ENCODE data around the gene CAMSAP3. TPM values are rescaled to one million over a fixed set of nuclear protein-coding genes. Genes with fewer than 3 reads are reported as not detected.
"Not testable (repeated sequence)": the region's sequence is repeated elsewhere in the genome, so short reads cannot be mapped to it uniquely, and the experiment has no call there.

The CAMSAP3 gene
- total and polyA plus RNA-seq, 5 experiments from 2014 or later: 0.20 to 2.2 (median 0.78) TPM; not detected in 1

DNA sequence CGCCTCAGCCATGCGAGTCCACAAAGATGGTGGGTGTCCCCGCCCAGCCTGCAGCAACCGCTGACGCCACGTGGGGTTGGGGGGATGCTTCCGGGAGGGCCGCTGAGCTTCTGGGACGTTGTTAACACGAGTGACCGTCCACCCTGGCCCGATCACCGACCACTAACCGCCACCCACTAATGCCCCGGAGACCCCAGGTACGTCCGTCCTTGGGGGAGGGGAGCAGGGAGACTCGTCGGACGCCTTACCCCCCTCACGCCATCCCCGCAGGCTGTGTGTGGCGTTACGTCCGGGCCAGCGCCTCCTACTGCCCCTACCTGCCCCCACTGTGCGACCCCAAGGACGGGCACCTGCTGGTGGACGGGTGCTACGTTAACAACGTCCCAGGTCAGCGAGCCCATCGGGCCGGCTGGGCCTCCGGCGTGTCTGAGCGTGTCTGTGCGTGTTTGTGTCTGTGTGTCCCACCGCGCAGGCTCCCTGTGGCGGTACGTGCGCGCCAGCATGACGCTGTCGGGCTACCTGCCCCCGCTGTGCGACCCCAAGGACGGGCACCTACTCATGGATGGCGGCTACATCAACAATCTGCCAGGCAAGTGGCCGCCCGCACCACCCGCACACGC, 38.9 kb upstream of the CAMSAP3 start:
- POLR2A ChIA-PET: no interaction called here
- H3K4me1 Mint-ChIP-seq: peaks cover 3 to 6% (median 4%) of the 10 kb centered on the region in 4 donors
- no peak for DNase-seq
- no peak overlapping the region for H3K4me3 Mint-ChIP-seq
- no peaks in the 10 kb centered on the region for H3K9me3 Mint-ChIP-seq
- no peak overlapping the region for H3K27ac Mint-ChIP-seq
- ATAC-seq: no peak
- H3K27me3 Mint-ChIP-seq: no peaks in the 10 kb centered on the region
- peaks cover 4 to 47% (median 19%) of the 10 kb centered on the region in 3 donors for H3K36me3 Mint-ChIP-seq

DNA sequence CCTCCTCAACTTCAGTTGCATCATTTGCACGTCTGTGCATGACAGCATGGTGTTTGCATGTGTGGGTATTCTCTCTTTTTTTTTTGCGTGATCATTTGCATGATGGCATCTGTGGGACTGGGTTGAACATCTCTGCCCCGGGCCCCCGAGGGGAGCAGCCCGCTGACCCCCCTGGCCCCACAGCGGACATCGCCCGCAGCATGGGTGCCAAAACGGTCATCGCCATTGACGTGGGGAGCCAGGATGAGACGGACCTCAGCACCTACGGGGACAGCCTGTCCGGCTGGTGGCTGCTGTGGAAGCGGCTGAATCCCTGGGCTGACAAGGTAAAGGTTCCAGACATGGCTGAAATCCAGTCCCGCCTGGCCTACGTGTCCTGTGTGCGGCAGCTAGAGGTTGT, 37.0 kb upstream of the CAMSAP3 start:
- peaks cover 0 to 3% (median under 1%) of the 10 kb centered on the region in 4 donors for H3K4me1 Mint-ChIP-seq
- H3K4me3 Mint-ChIP-seq: no peak overlapping the region
- DNase-seq: no peak
- H3K27me3 Mint-ChIP-seq: no peaks in the 10 kb centered on the region
- H3K9me3 Mint-ChIP-seq: no peaks in the 10 kb centered on the region
- POLR2A ChIA-PET: no interaction called here
- H3K36me3 Mint-ChIP-seq: peaks cover 4 to 44% (median 16%) of the 10 kb centered on the region in 3 donors
- H3K27ac Mint-ChIP-seq: no peak overlapping the region
- no peak for ATAC-seq

DNA sequence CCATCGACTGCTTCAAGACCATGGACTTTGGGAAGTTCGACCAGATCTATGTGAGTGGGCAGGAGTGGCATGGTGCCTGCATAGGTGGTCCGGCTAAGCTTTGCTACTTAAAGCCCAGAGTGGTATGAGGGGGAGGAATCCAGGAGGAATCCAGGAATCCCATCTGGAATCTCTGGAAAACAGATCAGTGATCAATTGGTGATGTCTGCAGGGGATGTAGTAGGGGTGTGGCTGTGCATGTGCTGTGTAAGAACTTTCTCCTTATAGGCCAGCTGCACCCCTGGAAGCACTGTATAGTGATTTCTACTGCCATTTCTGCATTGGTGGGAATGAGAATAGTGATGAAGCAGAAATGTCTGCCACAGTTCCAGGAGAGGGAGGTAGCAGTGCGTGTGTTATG, 36.6 kb upstream of the CAMSAP3 start:
- POLR2A ChIA-PET: no interaction called here
- H3K4me1 Mint-ChIP-seq: peaks cover 0 to 3% (median 0%) of the 10 kb centered on the region in 4 donors
- no peak overlapping the region for H3K4me3 Mint-ChIP-seq
- peak overlapping the region in 1 of 10 donors; percentile 33 for H3K27ac Mint-ChIP-seq
- H3K36me3 Mint-ChIP-seq: peaks cover 4 to 44% (median 16%) of the 10 kb centered on the region in 3 donors
- H3K27me3 Mint-ChIP-seq: no peaks in the 10 kb centered on the region
- ATAC-seq: no peak
- H3K9me3 Mint-ChIP-seq: no peaks in the 10 kb centered on the region
- DNase-seq: no peak

DNA sequence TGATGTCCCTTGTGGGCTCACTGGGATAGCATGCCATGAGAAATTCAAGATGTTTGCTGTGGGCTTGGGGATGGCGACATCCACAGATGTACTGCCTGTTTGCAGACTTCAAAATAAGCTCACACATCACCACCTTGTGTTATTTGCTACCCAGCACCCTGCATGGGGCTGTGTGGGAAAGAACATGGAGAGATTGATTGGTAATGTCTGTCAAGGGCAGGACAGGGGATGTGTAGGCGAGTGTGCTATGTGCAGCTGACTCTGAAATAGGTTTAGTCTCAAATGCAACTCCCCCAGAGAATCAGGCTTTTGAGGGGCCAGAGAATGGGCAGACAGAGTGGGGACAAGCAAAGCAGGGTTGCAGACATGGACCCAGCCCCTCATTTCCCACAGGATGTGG, 35.4 kb upstream of the CAMSAP3 start:
- DNase-seq: no peak
- H3K36me3 Mint-ChIP-seq: peaks cover 4 to 44% (median 16%) of the 10 kb centered on the region in 3 donors
- POLR2A ChIA-PET: no interaction called here
- H3K27me3 Mint-ChIP-seq: no peaks in the 10 kb centered on the region
- no peak overlapping the region for H3K4me3 Mint-ChIP-seq
- H3K27ac Mint-ChIP-seq: peak overlapping the region in 2 of 10 donors; percentile 31 to 40
- ATAC-seq: no peak
- H3K4me1 Mint-ChIP-seq: peaks cover 0 to 3% (median 0%) of the 10 kb centered on the region in 4 donors
- H3K9me3 Mint-ChIP-seq: no peaks in the 10 kb centered on the region

DNA sequence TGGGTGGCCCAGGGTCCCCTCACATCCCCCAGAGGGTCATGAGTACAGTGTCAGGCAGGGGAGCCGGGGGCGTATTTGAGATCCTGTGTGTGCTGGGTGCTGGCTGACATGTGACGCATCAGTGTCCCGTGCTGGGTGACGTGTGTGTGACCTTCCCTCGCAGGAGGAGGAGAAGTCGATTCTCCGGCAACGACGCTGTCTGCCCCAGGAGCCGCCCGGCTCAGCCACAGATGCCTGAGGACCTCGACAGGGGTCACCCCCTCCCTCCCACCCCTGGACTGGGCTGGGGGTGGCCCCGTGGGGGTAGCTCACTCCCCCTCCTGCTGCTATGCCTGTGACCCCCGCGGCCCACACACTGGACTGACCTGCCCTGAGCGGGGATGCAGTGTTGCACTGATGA, 34.3 kb upstream of the CAMSAP3 start:
- peaks cover 0 to 3% (median 0%) of the 10 kb centered on the region in 4 donors for H3K4me1 Mint-ChIP-seq
- no peak overlapping the region for H3K27ac Mint-ChIP-seq
- peaks cover 4 to 38% (median 13%) of the 10 kb centered on the region in 3 donors for H3K36me3 Mint-ChIP-seq
- ATAC-seq (no peak), DNase-seq (no peak)
- H3K9me3 Mint-ChIP-seq: no peaks in the 10 kb centered on the region
- no peak overlapping the region for H3K4me3 Mint-ChIP-seq
- no peaks in the 10 kb centered on the region for H3K27me3 Mint-ChIP-seq
- POLR2A ChIA-PET: no interaction called here

DNA sequence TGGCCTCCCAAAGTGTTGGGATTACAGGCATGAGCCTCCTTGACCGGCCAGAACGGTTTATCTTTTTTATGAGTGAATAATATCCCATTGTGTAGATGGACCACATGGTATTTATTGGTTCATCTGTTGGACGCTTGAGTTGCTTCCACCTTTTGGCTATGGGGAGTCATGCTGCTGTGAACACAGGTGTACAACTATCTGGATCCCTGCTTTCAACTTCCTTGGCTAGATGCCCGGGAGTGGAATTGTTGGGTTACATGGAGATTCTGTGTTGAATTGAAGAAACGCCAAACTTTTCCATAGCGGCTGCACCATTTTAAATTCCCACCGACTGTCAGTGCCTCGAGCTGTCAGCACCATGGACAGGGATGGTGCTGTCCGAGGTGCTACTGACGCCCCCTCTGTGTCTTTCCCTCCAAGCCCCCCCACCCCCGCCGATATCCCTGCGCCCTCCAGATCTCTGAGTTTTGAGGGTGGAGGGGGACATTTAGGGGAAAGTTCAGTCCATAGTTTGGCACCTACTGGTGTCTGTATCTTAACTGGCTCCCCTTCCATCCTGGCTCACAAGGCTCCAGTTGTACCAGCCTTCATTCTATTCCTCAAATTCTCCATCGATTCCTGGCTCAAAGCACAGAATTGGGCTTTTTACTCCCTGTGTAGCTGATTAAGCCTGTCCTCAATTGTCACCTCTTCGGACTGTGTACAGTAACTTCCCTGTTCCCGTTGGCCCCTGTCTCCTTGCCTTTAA, 32.8 kb upstream of the CAMSAP3 start:
- DNase-seq: no peak
- POLR2A ChIA-PET: interaction anchor here (0.7 kb wide), 2 partner anchors 46 to 214 kb away, joined by 3 read pairs; no protein-coding TSS in a partner anchor
- Mint-ChIP-seq H3K9me3 (no peaks in the 10 kb centered on the region), H3K36me3 (peaks cover 4 to 25% (median 8%) of the 10 kb centered on the region in 3 donors), H3K27ac (no peak overlapping the region), H3K4me3 (no peak overlapping the region), H3K4me1 (peaks cover 0 to 3% (median 0%) of the 10 kb centered on the region in 4 donors), H3K27me3 (no peaks in the 10 kb centered on the region)
- ATAC-seq: no peak

DNA sequence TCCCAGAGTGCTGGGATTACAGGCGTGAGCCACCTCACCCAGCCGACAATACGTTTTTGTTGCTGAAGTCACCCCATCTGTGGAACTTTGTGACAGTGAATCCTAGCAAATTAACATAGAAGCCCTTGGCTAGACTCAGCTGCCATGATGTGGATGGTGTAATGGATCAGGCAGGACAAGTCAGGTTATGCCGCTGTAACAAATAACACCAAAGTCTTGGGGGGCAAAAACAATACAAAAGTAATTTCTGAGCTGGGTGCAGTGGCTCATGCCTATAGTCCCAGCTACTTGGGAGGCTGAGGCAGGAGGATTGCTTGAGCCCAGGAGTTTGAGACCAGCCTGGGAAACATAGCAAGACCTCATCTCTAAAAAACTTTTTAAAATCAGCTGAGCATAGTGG, 30.8 kb upstream of the CAMSAP3 start:
- Mint-ChIP-seq H3K27me3 (no peaks in the 10 kb centered on the region), H3K4me1 (peaks cover 0 to 4% (median 1%) of the 10 kb centered on the region in 4 donors), H3K27ac (no peak overlapping the region), H3K36me3 (peaks cover 2 to 9% (median 4%) of the 10 kb centered on the region in 3 donors), H3K4me3 (no peak overlapping the region), H3K9me3 (no peaks in the 10 kb centered on the region)
- no peak for ATAC-seq
- POLR2A ChIA-PET: no interaction called here
- no peak for DNase-seq

DNA sequence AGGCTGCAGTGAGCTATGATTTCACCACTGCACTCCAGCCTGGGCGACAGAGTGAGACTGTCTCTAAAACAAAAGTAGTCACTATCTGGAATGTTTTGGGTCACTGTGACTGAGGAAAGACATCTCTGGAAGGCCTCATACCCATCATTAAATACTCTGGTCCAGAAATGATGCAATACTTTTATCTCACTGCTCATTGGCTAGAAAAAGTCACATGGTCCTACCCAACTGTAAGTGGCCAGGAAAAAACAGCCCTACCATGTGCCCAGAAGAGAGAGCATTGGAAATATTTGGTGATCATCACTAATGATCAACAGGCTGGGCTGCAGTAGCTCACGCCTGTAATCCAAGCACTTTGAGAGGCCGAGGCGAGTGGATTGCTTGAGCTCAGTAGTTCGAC, 30.3 kb upstream of the CAMSAP3 start:
- DNase-seq (no peak), ATAC-seq (no peak)
- POLR2A ChIA-PET: no interaction called here
- H3K27me3 Mint-ChIP-seq: no peaks in the 10 kb centered on the region
- no peaks in the 10 kb centered on the region for H3K9me3 Mint-ChIP-seq
- H3K4me1 Mint-ChIP-seq: peaks cover 0 to 4% (median 1%) of the 10 kb centered on the region in 4 donors
- no peak overlapping the region for H3K4me3 Mint-ChIP-seq
- H3K27ac Mint-ChIP-seq: no peak overlapping the region
- H3K36me3 Mint-ChIP-seq: peaks cover 1 to 6% (median 2%) of the 10 kb centered on the region in 3 donors

DNA sequence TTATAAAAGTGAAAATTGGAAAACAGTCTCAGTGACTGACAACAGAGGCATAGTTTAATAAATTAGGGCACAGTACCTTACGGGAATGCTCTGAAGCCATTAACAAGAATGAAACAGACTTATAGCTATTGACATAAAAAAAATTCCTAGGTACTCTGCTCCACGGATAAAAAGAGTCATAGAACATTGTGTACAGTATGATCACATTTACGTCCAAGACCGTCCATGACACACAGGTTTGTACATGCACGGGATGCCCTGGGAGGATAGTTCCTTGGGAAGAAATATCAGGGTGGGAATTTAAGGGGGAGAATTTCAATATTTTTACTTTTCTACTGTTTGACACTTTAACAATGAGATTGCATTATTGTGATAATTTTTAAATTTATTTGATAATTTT, 24.9 kb upstream of the CAMSAP3 start:
- Mint-ChIP-seq H3K4me3 (no peak overlapping the region), H3K27me3 (peaks cover 0 to 5% (median 0%) of the 10 kb centered on the region in 5 donors), H3K4me1 (peaks cover 0 to 2% (median under 1%) of the 10 kb centered on the region in 4 donors), H3K36me3 (no peaks in the 10 kb centered on the region), H3K9me3 (no peaks in the 10 kb centered on the region), H3K27ac (no peak overlapping the region)
- POLR2A ChIA-PET: interaction anchor here (0.6 kb wide), 1 partner anchor 99 kb away, joined by 3 read pairs; no protein-coding TSS in a partner anchor
- ATAC-seq (no peak), DNase-seq (no peak)

DNA sequence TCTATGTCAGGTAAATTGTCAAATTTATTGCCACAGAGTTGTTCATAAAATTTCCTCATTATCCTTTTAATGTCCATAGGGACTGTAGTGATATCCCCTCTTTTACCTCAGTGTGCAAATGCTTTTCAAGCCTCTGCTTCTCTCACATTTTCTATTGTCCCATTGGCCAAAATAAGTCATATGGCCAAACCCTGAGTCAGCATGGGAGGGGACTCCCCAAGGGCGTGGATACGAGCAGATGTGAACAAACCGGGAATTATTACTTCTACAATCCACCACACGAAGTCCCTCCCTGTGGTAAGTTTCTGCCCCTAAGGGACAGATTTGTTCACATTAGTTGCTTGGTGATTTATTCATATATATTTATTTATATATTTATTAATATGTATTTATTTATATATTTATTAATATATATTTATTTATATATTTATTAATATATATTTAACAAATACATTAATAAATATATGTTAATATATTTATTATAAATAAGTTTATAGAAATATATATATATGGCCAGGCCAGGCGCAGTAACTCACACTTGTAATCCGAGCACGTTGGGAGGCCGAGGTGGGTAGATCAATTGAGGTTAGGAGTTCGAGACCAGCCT, 20.1 kb upstream of the CAMSAP3 start:
- Mint-ChIP-seq H3K4me3 (no peak overlapping the region), H3K9me3 (no peaks in the 10 kb centered on the region), H3K27ac (no peak overlapping the region), H3K36me3 (no peaks in the 10 kb centered on the region), H3K4me1 (no peaks in the 10 kb centered on the region), H3K27me3 (peaks cover 0 to 11% (median 8%) of the 10 kb centered on the region in 5 donors)
- DNase-seq: no peak
- no peak for ATAC-seq
- POLR2A ChIA-PET: no interaction called here

DNA sequence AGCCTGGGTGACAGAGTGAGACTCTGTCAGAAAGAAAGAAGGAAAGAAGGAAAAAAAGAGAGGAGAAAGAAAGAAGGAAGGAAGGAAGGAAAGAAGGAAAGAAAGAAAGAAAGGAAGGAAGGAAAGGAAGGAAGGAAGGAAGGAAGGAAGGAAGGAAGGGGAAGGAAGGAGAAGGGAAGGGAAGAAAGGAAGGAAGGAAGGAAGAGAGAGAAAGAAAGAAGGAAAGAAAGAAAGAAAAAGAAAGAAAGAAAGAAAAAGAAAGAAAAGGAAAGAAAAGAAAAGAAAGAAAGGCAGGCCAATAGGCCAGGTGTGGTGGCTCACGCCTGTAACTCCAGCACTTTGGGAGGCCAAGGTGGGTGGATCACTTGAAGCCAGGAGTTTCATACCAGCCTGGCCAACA, 18.2 kb upstream of the CAMSAP3 start:
- H3K9me3 Mint-ChIP-seq, POLR2A ChIA-PET, H3K27ac Mint-ChIP-seq, H3K4me1 Mint-ChIP-seq, ATAC-seq, DNase-seq, H3K36me3 Mint-ChIP-seq, H3K4me3 Mint-ChIP-seq: not testable (repeated sequence)
- H3K27me3 Mint-ChIP-seq: peaks cover 0 to 12% (median 8%) of the 10 kb centered on the region in 5 donors

DNA sequence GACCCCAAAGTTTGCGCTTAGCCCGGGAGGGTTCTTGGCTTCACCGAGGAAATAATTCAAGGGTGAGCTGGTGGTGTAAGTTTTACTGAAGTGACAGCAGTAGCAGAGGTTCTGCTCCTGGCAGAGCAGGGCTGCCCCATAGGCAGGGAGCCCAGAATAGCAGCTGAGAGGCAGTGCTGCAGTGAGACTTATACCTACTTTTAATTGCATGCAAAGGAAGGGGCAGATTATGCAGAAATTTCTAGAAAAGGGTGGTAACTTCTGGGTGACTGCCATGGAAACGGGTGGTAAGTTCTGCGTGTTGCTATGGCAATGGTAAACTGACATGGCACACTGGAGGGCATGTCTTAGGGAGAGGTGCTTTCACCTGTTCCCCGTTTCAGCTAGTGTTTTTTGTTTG, 17.5 kb upstream of the CAMSAP3 start:
- Mint-ChIP-seq H3K27ac (no peak overlapping the region), H3K27me3 (peaks cover 0 to 13% (median 8%) of the 10 kb centered on the region in 5 donors), H3K4me1 (no peaks in the 10 kb centered on the region), H3K9me3 (no peaks in the 10 kb centered on the region), H3K36me3 (no peaks in the 10 kb centered on the region), H3K4me3 (no peak overlapping the region)
- ATAC-seq: no peak
- POLR2A ChIA-PET: no interaction called here
- DNase-seq: no peak

DNA sequence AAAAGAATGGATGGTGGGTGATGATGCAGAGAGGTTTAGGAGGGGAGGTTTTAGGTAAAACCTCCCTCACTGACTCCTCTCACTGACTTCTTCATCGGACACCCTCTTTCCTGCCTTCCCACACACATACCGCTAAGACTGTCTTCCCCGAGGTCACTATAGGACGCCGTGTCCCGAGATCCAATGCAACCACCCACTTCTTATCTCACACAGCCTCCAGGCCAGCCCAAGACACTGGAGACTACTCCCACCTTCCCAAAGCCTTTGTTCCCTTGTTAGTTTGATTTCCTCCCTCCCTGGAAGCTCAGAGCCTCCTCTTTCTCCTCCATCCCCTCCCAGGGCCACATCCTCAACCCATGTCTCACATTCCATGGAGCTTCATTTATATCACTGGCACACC, 16.5 kb upstream of the CAMSAP3 start:
- H3K9me3 Mint-ChIP-seq: no peaks in the 10 kb centered on the region
- no peaks in the 10 kb centered on the region for H3K4me1 Mint-ChIP-seq
- H3K27ac Mint-ChIP-seq: no peak overlapping the region
- POLR2A ChIA-PET: no interaction called here
- DNase-seq (no peak), ATAC-seq (no peak)
- H3K27me3 Mint-ChIP-seq: peaks cover 0 to 11% (median 8%) of the 10 kb centered on the region in 5 donors
- H3K36me3 Mint-ChIP-seq: no peaks in the 10 kb centered on the region
- H3K4me3 Mint-ChIP-seq: no peak overlapping the region
